GM12878 (cell line): Measurements from ENCODE around the gene FAM13C.

Source experiments
- CTCF ChIP-seq, 3 experiments: IDR thresholded peaks in 2 of 3; conservative IDR thresholded peaks in 1 of 3; 2 replicates each; pipeline ENCODE4 v1.5.1; 2011; ENCODE audit warnings: low read depth in 3 of 3, low read length in 3 of 3, mild to moderate bottlenecking in 3 of 3, control low read depth in 2 of 3, moderate library complexity in 2 of 3, inconsistent platforms in 1 of 3, mixed read lengths in 1 of 3; ENCODE audit not compliant: control insufficient read depth in 2 of 3, insufficient read depth in 1 of 3; ENCODE audit errors: extremely low read depth in 1 of 3
- EP300 ChIP-seq, 2 experiments: fragments of 150-350 bp in 1 of 2; IDR thresholded peaks; 2 replicates each; pipeline ENCODE4 v1.6.1; 2011 to 2012; ENCODE audit warnings: low read depth in 2 of 2, low read length in 2 of 2, borderline replicate concordance in 1 of 2, improper control_type of control experiment in 1 of 2, inconsistent platforms in 1 of 2; ENCODE audit not compliant: control insufficient read depth in 1 of 2
- FOS ChIP-seq: IDR thresholded peaks from 3 replicates; pipeline ENCODE4 v1.6.1; 2011; ENCODE audit warnings: borderline replicate concordance; ENCODE audit not compliant: insufficient read length; ENCODE audit errors: extremely low read depth
- FOXK2 ChIP-seq: fragments of 450-650 bp; IDR thresholded peaks from 2 replicates; pipeline ENCODE4 v1.6.1; 2017; ENCODE audit warnings: mild to moderate bottlenecking, moderate library complexity
- JUND ChIP-seq: IDR thresholded peaks from 2 replicates; pipeline ENCODE4 v1.6.1; 2012; ENCODE audit warnings: low read depth, mild to moderate bottlenecking, low read length, improper control_type of control experiment, moderate library complexity
- PML ChIP-seq: IDR thresholded peaks from 2 replicates; pipeline ENCODE4 v1.6.1; 2012; ENCODE audit warnings: low read length, inconsistent platforms
- POLR2A ChIP-seq: IDR thresholded peaks from 2 replicates; pipeline ENCODE4 v1.6.1; 2011; ENCODE audit warnings: low read depth, mild to moderate bottlenecking, low read length
- POLR2AphosphoS5 ChIP-seq: IDR thresholded peaks from 2 replicates; pipeline ENCODE4 v1.6.1; 2011; ENCODE audit warnings: mild to moderate bottlenecking, low read length, inconsistent platforms
- RFX5 ChIP-seq: IDR thresholded peaks from 2 replicates; pipeline ENCODE4 v1.6.1; 2011; ENCODE audit warnings: low read depth, low read length, improper control_type of control experiment
- SMC3 ChIP-seq: IDR thresholded peaks from 2 replicates; pipeline ENCODE4 v1.6.1; 2011; ENCODE audit warnings: low read length, improper control_type of control experiment, borderline replicate concordance
- ZNF622 ChIP-seq: fragments of 450-650 bp; IDR thresholded peaks from 2 replicates; pipeline ENCODE4 v1.6.1; 2017; ENCODE audit warnings: mild to moderate bottlenecking, inconsistent platforms

- TF ChIP-seq ZNF622, result no peak
- no peak for TF ChIP-seq CTCF (IDR thresholded peaks at IDR 0.05 in 2 of 3, conservative IDR thresholded peaks at IDR 0.05 in 1 of 3; ENCODE audit: control insufficient read depth in 2 of 3, extremely low read depth in 1 of 3, insufficient read depth in 1 of 3, low read depth in 3 of 3, low read length in 3 of 3)
- TF ChIP-seq SMC3, result no peak
- TF ChIP-seq PML, result no peak
- no peak for TF ChIP-seq FOXK2
- no peak for TF ChIP-seq POLR2AphosphoS5
- no peak for TF ChIP-seq POLR2A
- no peak for TF ChIP-seq FOS
- no peak for TF ChIP-seq EP300 (IDR thresholded peaks at IDR 0.05; ENCODE audit: borderline replicate concordance in 1 of 2, control insufficient read depth in 1 of 2, low read depth in 2 of 2, low read length in 2 of 2)
- no peak for TF ChIP-seq JUND
- TF ChIP-seq RFX5, result no peak
Measured at GRCh38 chr10:59243611-59244195, 118.6 kb downstream of the FAM13C start.
